Activated gamma-delta T cell (primary cell): Measurements from ENCODE around the gene PFKM.
A peak's percentile ranks its signal among the peaks of the same experiment; 100 is the strongest.

Experiments
- DNase-seq: peaks from one replicate; lab custom pipeline; 2025; lab: John Stamatoyannopoulos, UW

The PFKM gene

DNA sequence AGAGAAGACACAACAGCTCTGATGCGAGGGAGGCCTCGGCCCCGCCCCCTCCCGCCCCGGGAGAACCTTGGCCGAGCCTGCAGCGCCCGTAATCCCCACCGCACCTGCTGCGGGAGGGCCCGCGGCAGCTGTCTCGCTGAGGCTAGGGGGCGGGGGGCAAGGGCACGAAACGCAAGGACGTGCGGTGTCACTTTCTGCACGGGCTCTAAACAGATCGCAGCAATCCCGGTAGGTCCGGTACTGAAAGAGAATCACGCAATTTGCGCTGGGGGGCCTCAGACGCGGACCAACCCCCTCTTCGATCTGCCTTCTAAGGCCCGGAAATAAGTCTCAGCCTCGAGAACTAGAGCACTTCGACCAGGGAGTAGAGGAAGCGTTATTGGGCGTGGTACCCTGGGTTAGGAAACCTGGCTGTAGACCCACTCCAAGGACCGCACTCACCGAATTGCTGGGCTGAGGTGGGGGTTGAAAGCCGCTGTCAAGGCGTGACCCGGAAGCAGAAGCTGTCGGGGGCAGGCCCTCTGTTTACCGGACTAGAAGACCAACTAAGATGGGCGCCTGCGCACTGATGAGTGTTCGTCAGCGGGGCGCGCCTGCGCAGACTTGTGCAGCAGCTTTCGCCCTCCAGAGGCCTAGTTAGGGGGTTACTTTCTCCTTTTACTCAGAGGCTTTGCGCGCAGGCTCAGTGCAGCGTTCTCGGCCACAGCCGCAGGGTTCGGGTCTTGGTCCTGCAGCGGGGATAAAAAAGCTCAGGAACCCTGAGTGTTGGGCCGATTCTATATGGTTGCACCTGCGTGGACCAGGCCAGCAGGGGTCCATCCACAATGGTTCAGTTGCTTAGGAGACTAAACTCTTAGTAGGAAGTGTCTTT, 38.1 kb downstream of the PFKM start, which contains the start of gene ASB8:
TSS of gene ASB8 (minus strand) at position 498 of the 871 bp plus-strand sequence. CDS start 4,019 bp downstream, outside the sequence.
- peak; percentile 97 for DNase-seq

DNA sequence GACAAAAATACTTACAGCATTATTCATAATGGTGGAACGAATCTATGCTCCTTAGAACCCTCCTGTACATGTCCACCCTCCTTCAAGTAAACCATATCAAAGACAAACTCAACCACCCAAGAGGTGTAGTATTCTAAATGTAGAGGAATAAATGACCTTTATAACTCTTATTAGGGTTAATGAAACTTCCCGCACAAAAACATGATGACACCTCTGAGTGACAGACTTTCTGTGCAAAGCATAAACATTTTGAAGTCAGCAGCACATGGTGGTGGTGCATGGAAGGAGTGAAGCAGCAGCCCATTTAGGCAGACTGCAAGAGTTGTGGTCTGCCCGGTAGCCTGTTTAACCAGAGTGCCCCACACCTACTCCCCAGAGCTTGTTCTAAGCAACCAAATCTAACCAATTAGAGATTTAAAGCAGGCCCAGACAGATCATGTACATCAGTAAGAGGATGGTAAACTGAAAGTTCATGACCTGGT, 38.8 kb downstream of the PFKM start:
- no peak for DNase-seq

GRCh38 chr12:48160046-48160445, 40.9 kb downstream of the PFKM start:
- DNase-seq = no peak

GRCh38 chr12:48160807-48161206, 41.6 kb downstream of the PFKM start:
- DNase-seq = no peak

- DNase-seq = no peak
Observed at GRCh38 chr12:48163150-48163747, 44.1 kb downstream of the PFKM start.

GRCh38 chr12:48164451-48164850, 45.3 kb downstream of the PFKM start:
- no peak for DNase-seq

DNA sequence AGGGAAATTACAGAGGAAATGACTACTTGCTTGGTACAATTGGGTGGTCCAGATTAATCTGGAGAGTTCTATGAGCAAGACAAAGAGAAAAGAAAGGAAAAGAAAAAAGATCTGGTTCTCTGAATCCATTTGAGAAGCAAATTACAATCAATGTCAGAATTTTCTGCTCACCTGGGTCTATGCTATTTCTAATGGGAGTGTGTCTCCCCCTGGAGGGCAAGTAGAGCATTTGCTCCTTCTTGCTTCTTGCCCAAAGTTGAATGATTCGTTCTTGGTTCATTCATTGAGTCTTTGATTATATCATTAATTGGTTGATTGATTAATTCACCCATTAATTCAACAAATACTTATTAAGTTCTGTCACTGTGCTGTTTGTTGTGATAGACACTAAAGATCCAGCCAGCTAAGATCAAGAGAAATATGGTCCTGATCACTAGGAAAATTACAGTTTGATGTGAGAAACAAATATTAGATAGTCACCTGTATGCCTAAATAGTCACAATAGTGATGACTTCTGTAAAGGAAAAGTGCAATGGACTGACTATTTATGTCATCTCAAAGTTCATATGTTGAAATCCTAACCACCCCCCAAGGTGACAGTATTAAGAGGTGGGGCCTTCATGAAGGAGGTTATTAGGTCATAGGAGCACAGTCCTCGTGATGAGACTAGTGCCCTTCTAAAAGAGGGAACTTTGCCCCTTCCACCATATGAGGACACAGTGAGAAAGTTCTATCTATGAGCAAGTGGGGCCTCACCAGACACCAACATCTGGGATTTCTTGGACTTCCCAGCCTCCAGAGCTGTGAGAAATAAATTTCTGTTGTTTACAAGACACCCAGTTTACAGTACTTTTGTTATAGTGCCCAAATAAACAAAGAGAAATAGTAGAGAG, 46.2 kb downstream of the PFKM start:
- no peak for DNase-seq

DNA sequence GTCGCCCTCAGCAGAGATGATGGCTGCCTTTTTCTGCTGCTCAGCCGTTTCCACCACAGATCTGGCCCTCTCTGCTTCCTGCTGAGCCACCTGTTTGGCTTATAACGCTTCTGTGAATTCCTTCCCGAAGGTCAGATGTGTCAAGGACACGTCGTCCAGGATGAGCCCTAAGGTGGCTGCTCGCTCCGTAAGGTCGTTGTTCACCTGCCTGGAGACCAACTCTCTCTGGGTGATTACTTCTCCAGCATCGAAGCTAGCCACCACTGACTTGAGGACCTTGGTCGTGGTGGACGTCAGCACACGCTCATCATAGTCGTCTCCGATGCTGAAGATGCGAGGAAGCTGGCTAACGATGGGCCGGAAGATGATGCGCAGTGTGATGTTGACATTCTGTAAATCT, 49.8 kb downstream of the PFKM start:
- DNase-seq = no peak

DNA sequence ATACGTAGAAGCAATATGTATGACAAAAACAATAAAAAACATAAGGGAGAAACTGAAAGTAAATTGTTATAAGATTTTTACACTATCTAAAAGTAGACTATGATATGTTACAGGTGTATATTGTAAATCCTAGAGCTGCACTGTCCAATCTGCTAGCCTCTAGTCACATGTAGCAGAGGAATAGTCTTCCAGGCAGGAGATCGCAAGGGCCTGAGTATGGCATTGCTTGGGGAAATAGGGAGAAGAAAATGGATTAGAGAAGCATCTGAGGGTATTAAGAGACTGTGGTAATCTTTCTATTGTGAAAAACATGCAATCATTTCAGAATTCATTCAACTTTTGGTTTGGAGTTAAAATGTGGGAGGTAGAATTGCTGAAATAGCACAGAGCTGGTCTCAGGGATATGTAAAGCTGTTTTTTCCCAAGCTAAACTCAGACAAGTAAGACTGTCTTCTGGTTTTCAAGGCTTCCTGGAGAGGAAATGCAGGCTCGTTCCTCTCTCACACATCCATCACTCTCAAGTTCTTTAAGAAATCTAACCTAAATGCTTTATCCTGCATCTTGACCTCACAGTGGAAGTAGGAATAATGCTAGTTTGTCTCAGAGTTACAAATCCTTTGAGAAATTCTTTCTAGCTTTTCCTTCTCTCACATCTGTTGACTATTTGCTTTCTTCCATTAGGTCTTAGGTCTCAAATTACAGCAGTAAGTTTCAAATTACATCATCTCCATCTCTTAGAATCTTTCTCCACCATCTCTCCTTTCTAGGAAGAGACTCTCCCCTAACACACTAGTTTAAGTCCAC, 56.7 kb downstream of the PFKM start:
- DNase-seq = no peak

- DNase-seq = no peak
Observed at GRCh38 chr12:48176417-48176751, 57.2 kb downstream of the PFKM start.

DNA sequence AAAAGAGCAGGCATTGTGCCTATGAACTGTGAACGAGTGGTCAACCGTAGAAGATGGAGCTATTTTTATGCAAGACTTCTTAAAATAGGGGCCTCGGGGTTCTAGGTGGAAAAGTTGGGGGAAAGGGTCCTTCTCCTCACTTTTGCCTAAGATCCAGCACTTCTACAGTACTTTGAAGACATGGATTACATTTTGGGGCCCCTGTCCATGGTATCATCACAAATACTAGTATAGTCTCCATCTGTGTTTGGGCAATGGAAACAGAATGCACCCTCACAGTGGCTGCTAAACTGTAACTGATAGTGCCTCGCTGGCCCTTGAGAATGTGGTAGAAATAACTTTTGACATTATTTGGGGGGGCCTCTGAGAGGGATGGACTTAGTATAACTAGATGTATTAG, 58.8 kb downstream of the PFKM start:
- no peak for DNase-seq

DNA sequence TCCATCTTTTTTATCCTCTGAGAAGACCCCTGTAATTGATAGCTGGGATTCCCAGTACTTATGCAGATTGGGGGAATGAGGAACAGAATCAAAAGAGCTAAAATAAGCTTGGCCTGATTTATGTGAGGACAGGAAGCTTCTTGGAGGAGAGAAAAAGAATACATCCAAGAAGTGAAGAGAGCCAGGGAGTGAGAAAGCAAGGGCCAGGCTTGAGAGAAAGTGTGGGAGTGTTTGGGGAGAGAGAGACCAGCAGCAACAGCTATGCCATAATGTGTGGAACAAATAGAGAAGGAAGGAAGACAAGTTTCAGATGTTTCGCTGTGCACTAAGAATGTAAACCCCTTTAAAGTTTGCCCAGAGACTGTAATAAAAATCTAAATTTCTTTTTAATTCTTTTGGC, 60.3 kb downstream of the PFKM start:
- DNase-seq = no peak

- DNase-seq = no peak
Observed at GRCh38 chr12:48180424-48180823, 61.3 kb downstream of the PFKM start.

GRCh38 chr12:48180857-48181495, 61.8 kb downstream of the PFKM start:
- no peak for DNase-seq

DNA sequence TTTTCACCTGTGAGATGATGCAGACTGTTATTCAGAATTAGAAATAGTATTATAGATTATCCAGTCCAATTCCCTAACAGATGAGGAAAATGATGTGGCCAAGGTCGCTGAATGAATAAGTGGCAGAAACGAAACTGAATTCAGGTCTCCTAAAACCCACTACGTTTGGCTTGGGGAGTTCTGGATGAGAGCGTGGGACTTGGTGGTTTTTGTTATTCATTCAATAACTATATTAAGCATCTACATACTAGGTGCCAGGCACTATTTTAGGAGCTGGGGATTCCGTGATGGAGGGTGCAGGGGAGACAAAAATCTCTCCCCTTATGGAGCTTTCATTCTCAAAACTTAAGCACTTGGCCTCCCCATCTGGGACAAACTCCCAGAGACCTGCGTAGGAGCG, 63.5 kb downstream of the PFKM start:
- DNase-seq = no peak

DNA sequence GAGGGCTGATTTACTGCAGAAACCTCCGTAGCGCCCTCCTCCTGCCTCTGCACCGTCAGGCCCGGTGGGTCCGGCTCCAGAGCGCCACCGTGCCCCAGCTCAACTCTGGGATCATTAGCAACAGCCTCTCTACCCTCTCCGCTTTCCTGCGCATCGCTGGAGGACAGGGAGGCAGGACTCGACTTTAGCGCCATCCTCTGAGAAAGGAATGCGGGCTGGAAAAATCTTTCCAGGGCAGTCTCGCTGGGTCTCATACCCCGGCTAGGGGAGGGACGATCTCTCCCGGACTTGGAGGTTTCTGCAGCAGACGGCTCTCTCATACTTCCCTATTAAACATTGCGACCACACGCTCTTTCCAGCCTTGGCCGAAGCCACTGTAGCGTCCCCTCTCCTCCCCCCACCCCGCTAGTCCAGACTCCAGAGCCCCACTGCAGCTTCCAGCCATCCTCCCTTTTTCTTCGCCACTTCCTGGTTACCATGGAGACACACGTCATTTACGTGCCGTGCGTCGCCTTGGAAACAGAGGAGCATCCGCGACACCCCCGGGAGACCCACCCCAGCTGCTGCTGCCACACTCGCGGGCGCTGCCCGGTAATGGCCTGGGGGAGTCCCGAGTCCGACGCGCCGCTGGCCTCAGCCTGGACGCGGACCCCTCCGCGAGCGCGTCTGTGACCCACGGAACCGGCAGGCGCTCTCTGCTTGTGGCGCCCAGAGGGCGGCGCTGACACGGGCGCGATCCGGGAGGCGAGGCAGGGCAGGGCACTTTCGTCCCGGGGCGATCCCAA, 64.1 kb downstream of the PFKM start, which contains the start of gene CCDC184:
TSS of gene CCDC184 (plus strand) at position 554 of the 785 bp plus-strand sequence. CDS start 479 bp downstream, outside the sequence.
- peak; percentile 39 for DNase-seq

- DNase-seq = no peak
Observed at GRCh38 chr12:48183876-48184548, 64.8 kb downstream of the PFKM start.

GRCh38 chr12:48184549-48184922, 65.4 kb downstream of the PFKM start:
- DNase-seq = no peak

- DNase-seq = no peak
Observed at GRCh38 chr12:48185181-48185919, 66.2 kb downstream of the PFKM start.
